Left ventricle myocardium inferior (tissue), 1 donor: ENCODE data around the gene GRID1. TPM values are rescaled to one million over a fixed set of nuclear protein-coding genes. Genes with fewer than 3 reads are reported as not detected.

ENCODE experiments used
- DNase-seq: peaks from one replicate; pipeline ENCODE4 v3.0.0-alpha.2; 2020
- H3K27ac ChIP-seq: fragments of 200-600 bp; replicated peaks from 2 replicates; pipeline ENCODE4 v1.8.0; 2021
- H3K27me3 ChIP-seq: fragments of 200-600 bp; 2 replicates; pipeline ENCODE4 v1.8.0; 2021; ENCODE audit warnings: low read depth
- H3K36me3 ChIP-seq: fragments of 200-600 bp; 2 replicates; pipeline ENCODE4 v1.8.0; 2021
- H3K4me1 ChIP-seq: fragments of 200-600 bp; 2 replicates; pipeline ENCODE4 v1.8.0; 2021
- H3K4me3 ChIP-seq: fragments of 200-600 bp; 2 replicates; pipeline ENCODE4 v1.8.0; 2021; ENCODE audit warnings: mild to moderate bottlenecking, moderate library complexity
- H3K9me3 ChIP-seq: fragments of 200-600 bp; replicated peaks from 2 replicates; pipeline ENCODE4 v1.8.0; 2021
- CTCF ChIP-seq: fragments of 200-600 bp; IDR thresholded peaks from 2 replicates; pipeline ENCODE4 v1.8.0; 2021; ENCODE audit warnings: antibody characterized with exemption, mild to moderate bottlenecking, borderline replicate concordance
- intact Hi-C: fragments of 100-400 bp; cut with micrococcal nuclease; formaldehyde crosslinking; loops from one replicate; pipeline ENCODE4 v1.11.0; 2022
- total RNA-seq: library from RNA; stranded (reverse); fragmentation: NEBNext Ultra II Directional; extraction: Animal tissue kit (Norgen Biotek cat#: 25700); gene quantifications from one replicate; pipeline ENCODE4 v1.2.1, GENCODE V29; 2021
- donor health status: DM: no; HTN: yes; CAD: no; lungs with severe emphysema.

GRID1 gene
- total RNA-seq, 1 donor from 2014 or later, result 1.6 TPM

GRCh38 chr10:86371691-86372090 is 5.1 kb upstream of the GRID1 start:
- H3K4me3 ChIP-seq, result no peak overlapping the region
- H3K27me3 ChIP-seq, result peaks cover 85% of the 10 kb centered on the region

GRCh38 chr10:86371116-86371515 is 4.5 kb upstream of the GRID1 start:
- Histone ChIP-seq H3K27me3 (peaks cover 84% of the 10 kb centered on the region), H3K9me3 (no peaks in the 10 kb centered on the region), H3K4me1 (peaks cover 12% of the 10 kb centered on the region), H3K36me3 (no peaks in the 10 kb centered on the region), H3K27ac (no peak overlapping the region), H3K4me3 (no peak overlapping the region)
- intact Hi-C loops, result loop anchor here (10.0 kb wide), 1 partner anchor 586 kb away; no protein-coding TSS in a partner anchor
- no peak for TF ChIP-seq CTCF
- DNase-seq, result no peak

More at GRCh38 chr10:86371691-86372090, 5.1 kb upstream of the GRID1 start:
- no peak for TF ChIP-seq CTCF
- Histone ChIP-seq H3K36me3 (no peaks in the 10 kb centered on the region), H3K9me3 (no peaks in the 10 kb centered on the region), H3K4me1 (peaks cover 10% of the 10 kb centered on the region), H3K27ac (no peak overlapping the region)
- no peak for DNase-seq
- intact Hi-C loops, result loop anchor here (10.0 kb wide), 1 partner anchor 587 kb away; no protein-coding TSS in a partner anchor

GRCh38 chr10:86370006-86370585 is 3.5 kb upstream of the GRID1 start:
- no peak for TF ChIP-seq CTCF
- no peaks in the 10 kb centered on the region for H3K9me3 ChIP-seq
- H3K27me3 ChIP-seq, result peaks cover 90% of the 10 kb centered on the region
- no peaks in the 10 kb centered on the region for H3K36me3 ChIP-seq
- peaks cover 21% of the 10 kb centered on the region for H3K4me1 ChIP-seq
- no peak overlapping the region for H3K27ac ChIP-seq
- intact Hi-C loops, result loop anchor here (10.0 kb wide), 1 partner anchor 585 kb away; no protein-coding TSS in a partner anchor
- no peak overlapping the region for H3K4me3 ChIP-seq
- DNase-seq, result no peak

GRCh38 chr10:86368987-86369386 is 2.4 kb upstream of the GRID1 start:
- peaks cover 23% of the 10 kb centered on the region for H3K4me1 ChIP-seq
- no peak for DNase-seq
- no peak for TF ChIP-seq CTCF
- no peaks in the 10 kb centered on the region for H3K36me3 ChIP-seq
- no peak overlapping the region for H3K27ac ChIP-seq
- intact Hi-C loops, result no loop called here
- H3K4me3 ChIP-seq, result no peak overlapping the region
- H3K27me3 ChIP-seq, result peaks cover 97% of the 10 kb centered on the region
- H3K9me3 ChIP-seq, result no peaks in the 10 kb centered on the region

- Histone ChIP-seq H3K9me3 (no peaks in the 10 kb centered on the region), H3K4me1 (peaks cover 31% of the 10 kb centered on the region), H3K4me3 (no peak overlapping the region), H3K27ac (no peak overlapping the region), H3K27me3 (peaks cover 97% of the 10 kb centered on the region), H3K36me3 (no peaks in the 10 kb centered on the region)
- DNase-seq, result no peak
- intact Hi-C loops, result no loop called here
- TF ChIP-seq CTCF, result no peak
These were observed 1.5 kb upstream of the GRID1 start for GRCh38 chr10:86368046-86368445.
